Upper lobe of right lung (tissue), 1 donor: ENCODE measurements around the gene PRR30. TPM values are rescaled to one million over a fixed set of nuclear protein-coding genes. Genes with fewer than 3 reads are reported as not detected.

Experiments used
- ATAC-seq: fragments of 200-7000 bp; cut with Tn5 transposase; one replicate; pipeline ENCODE4 v1.9.1; 2020; ENCODE audit warnings: mild to moderate bottlenecking, moderate library complexity
- DNase-seq: peaks from one replicate; pipeline ENCODE4 v3.0.0-alpha.2; 2020
- H3K27ac ChIP-seq: fragments of 200-600 bp; one replicate; pipeline ENCODE4 v1.8.0; 2022
- H3K27me3 ChIP-seq: fragments of 200-600 bp; one replicate; pipeline ENCODE4 v1.8.0; 2022; ENCODE audit warnings: mild to moderate bottlenecking
- H3K36me3 ChIP-seq: fragments of 200-600 bp; one replicate; pipeline ENCODE4 v1.8.0; 2022
- H3K4me1 ChIP-seq: fragments of 200-600 bp; one replicate; pipeline ENCODE4 v1.8.0; 2022
- H3K4me3 ChIP-seq: fragments of 200-600 bp; one replicate; pipeline ENCODE4 v1.8.0; 2022; ENCODE audit warnings: mild to moderate bottlenecking
- H3K9me3 ChIP-seq: fragments of 200-600 bp; one replicate; pipeline ENCODE4 v1.8.0; 2022
- CTCF ChIP-seq: fragments of 200-600 bp; IDR thresholded peaks from one replicate; pipeline ENCODE4 v1.8.0; 2022; ENCODE audit warnings: antibody characterized with exemption
- intact Hi-C: fragments of 100-400 bp; cut with DNase I; formaldehyde crosslinking; loops from one replicate; pipeline ENCODE4 v1.11.0; 2022
- total RNA-seq: library from RNA; stranded (reverse); fragmentation: NEBNext Ultra II Directional; extraction: Animal tissue kit (Norgen Biotek cat#: 25700); gene quantifications from one replicate; pipeline ENCODE4 v1.2.1, GENCODE V29; 2021
- donor health status: DM: no; HTN: yes; CAD: no; lungs with severe emphysema.

PRR30 gene
- total RNA-seq, 1 donor from 2014 or later = not detected

GRCh38 chr2:27094353-27094984, 44.7 kb downstream of the PRR30 start:
- intact Hi-C loops = no loop called here
- Histone ChIP-seq H3K27ac (no peak overlapping the region), H3K4me3 (no peak overlapping the region), H3K36me3 (no peaks in the 10 kb centered on the region), H3K4me1 (peaks cover 8% of the 10 kb centered on the region), H3K9me3 (no peaks in the 10 kb centered on the region), H3K27me3 (no peaks in the 10 kb centered on the region)
- ATAC-seq = no peak
- TF ChIP-seq CTCF = no peak
- no peak for DNase-seq

- intact Hi-C loops = no loop called here
- TF ChIP-seq CTCF = no peak
- Histone ChIP-seq H3K9me3 (no peaks in the 10 kb centered on the region), H3K4me3 (no peak overlapping the region), H3K4me1 (peaks cover 8% of the 10 kb centered on the region), H3K36me3 (no peaks in the 10 kb centered on the region), H3K27ac (no peak overlapping the region), H3K27me3 (no peaks in the 10 kb centered on the region)
- no peak for ATAC-seq
- DNase-seq = no peak
These were observed 45.5 kb downstream of the PRR30 start for GRCh38 chr2:27093430-27094352.

GRCh38 chr2:27092696-27093429, 46.3 kb downstream of the PRR30 start:
- no peaks in the 10 kb centered on the region for H3K27me3 ChIP-seq
- ATAC-seq = no peak
- intact Hi-C loops = no loop called here

GRCh38 chr2:27091746-27092695, 47.2 kb downstream of the PRR30 start:
- no peak overlapping the region for H3K27ac ChIP-seq
- H3K27me3 ChIP-seq = no peaks in the 10 kb centered on the region
- DNase-seq = no peak
- H3K4me3 ChIP-seq = no peak overlapping the region
- H3K36me3 ChIP-seq = no peaks in the 10 kb centered on the region
- no peaks in the 10 kb centered on the region for H3K9me3 ChIP-seq
- H3K4me1 ChIP-seq = peaks cover 16% of the 10 kb centered on the region
- intact Hi-C loops = no loop called here
- no peak for ATAC-seq
- no peak for TF ChIP-seq CTCF

More at GRCh38 chr2:27092696-27093429, 46.3 kb downstream of the PRR30 start:
- peaks cover 8% of the 10 kb centered on the region for H3K4me1 ChIP-seq
- H3K36me3 ChIP-seq = no peaks in the 10 kb centered on the region
- TF ChIP-seq CTCF = no peak
- H3K27ac ChIP-seq = no peak overlapping the region
- H3K9me3 ChIP-seq = no peaks in the 10 kb centered on the region
- H3K4me3 ChIP-seq = no peak overlapping the region
- DNase-seq = no peak
